HCT116 (cell line): Measurements from ENCODE around the gene CCDC174. TPM values are rescaled to one million over a fixed set of nuclear protein-coding genes. Genes with fewer than 3 reads are reported as not detected.

Experiments
- ATAC-seq: fragments of 200-7000 bp; cut with Tn5 transposase; 2 replicates; pipeline ENCODE4 v1.9.1; 2020; ENCODE audit warnings: mild to moderate bottlenecking, moderate library complexity
- BruUV-seq: library from RNA; stranded (reverse); fragments of 400-500 nt; replicated peaks from 2 replicates; lab custom pipeline; 2021; lab: Mats Ljungman, UMichigan
- CTCF ChIA-PET: fragments of 300-600 bp; sonication (Branson Sonifier 250); formaldehyde crosslinking; loops from one replicate; lab custom pipeline; 2021; ENCODE audit warnings: antibody characterized with exemption; lab: Charles Lee
- POLR2A ChIA-PET: fragments of 300-600, 350-600 bp; sonication (Branson Sonifier 250); formaldehyde crosslinking; loops from one replicate; lab custom pipeline; 2021; ENCODE audit warnings: antibody characterized with exemption; lab: Charles Lee
- RAD21 ChIA-PET, 2 experiments: fragments of 300-600 bp; sonication (Branson Sonifier 250); formaldehyde crosslinking; loops; one replicate each; lab custom pipeline; 2023; ENCODE audit warnings: low total read pairs in 2 of 2; ENCODE audit not compliant: uncharacterized antibody in 2 of 2, unreplicated experiment in 2 of 2, low non-redundant PET in 1 of 2; lab: Charles Lee
- DNase-seq: peaks from one replicate; pipeline ENCODE4 v3.0.0-alpha.2; 2010; ENCODE audit warnings: low read depth, low spot score
- H2AFZ ChIP-seq: fragments of 200-600 bp; shearing (Covaris generic), sonication (generic); 2 replicates; pipeline ENCODE4 v1.6.1; 2017; ENCODE audit warnings: low read depth, mixed run types, mixed read lengths, antibody characterized with exemption, low read length; ENCODE audit not compliant: poor library complexity, severe bottlenecking
- H3K27ac ChIP-seq: 2 replicates; pipeline ENCODE4 v1.5.1; 2012; ENCODE audit warnings: low read depth, low read length
- H3K27me3 ChIP-seq: fragments of 200-600 bp; sonication (generic); 2 replicates; pipeline ENCODE4 v1.6.1; 2016; ENCODE audit warnings: mixed run types, low read length, mixed read lengths; ENCODE audit not compliant: insufficient read depth
- H3K36me3 ChIP-seq, 2 experiments: fragments of 200-500 bp in 1 of 2; fragments of 200-600 bp in 1 of 2; sonication (Bioruptor generic) in 1 of 2; sonication (generic) in 1 of 2; 2 replicates each; pipeline versions ENCODE4 v1.5.1 to v1.6.1; 2014 to 2016; ENCODE audit warnings: low read length in 2 of 2, inconsistent platforms in 1 of 2, mixed read lengths in 1 of 2, mixed run types in 1 of 2; ENCODE audit not compliant: insufficient read depth in 2 of 2, control insufficient read depth in 1 of 2
- H3K4me1 ChIP-seq, 2 experiments: fragments of 200-600 bp in 1 of 2; sonication (generic) in 1 of 2; 2 replicates each; pipeline versions ENCODE4 v1.5.1 to v1.6.1; 2012 to 2017; ENCODE audit warnings: low read length in 2 of 2, inconsistent platforms in 1 of 2, mild to moderate bottlenecking in 1 of 2, mixed read lengths in 1 of 2, mixed run types in 1 of 2, moderate library complexity in 1 of 2; ENCODE audit not compliant: insufficient read depth in 2 of 2, control insufficient read depth in 1 of 2
- H3K4me2 ChIP-seq: fragments of 200-600 bp; sonication (generic); 2 replicates; pipeline ENCODE4 v1.6.1; 2017; ENCODE audit warnings: mixed run types, low read length, mixed read lengths
- H3K4me3 ChIP-seq, 2 experiments: fragments of 200-600 bp in 1 of 2; sonication (generic) in 1 of 2; replicated peaks in 1 of 2; 2 replicates each; pipeline ENCODE4 v1.5.1; 2011 to 2016; ENCODE audit warnings: low read length in 2 of 2, control low read depth in 1 of 2, low read depth in 1 of 2, mild to moderate bottlenecking in 1 of 2, mixed read lengths in 1 of 2, mixed run types in 1 of 2
- H3K79me2 ChIP-seq: fragments of 200-600 bp; sonication (generic); 2 replicates; pipeline ENCODE4 v1.6.1; 2017; ENCODE audit warnings: mild to moderate bottlenecking, mixed run types, low read length, moderate library complexity, mixed read lengths; ENCODE audit not compliant: insufficient read depth
- H3K9ac ChIP-seq: fragments of 200-600 bp; sonication (generic); 2 replicates; pipeline ENCODE4 v1.6.1; 2016; ENCODE audit warnings: low read length, mixed read lengths
- H3K9me2 ChIP-seq: fragments of 200-600 bp; sonication (generic), shearing (Covaris generic); 2 replicates; pipeline ENCODE4 v1.6.1; 2017; ENCODE audit warnings: mixed run types, mild to moderate bottlenecking, moderate library complexity; ENCODE audit not compliant: insufficient read depth
- H3K9me3 ChIP-seq, 2 experiments: fragments of 200-500 bp in 1 of 2; fragments of 200-600 bp in 1 of 2; sonication (Bioruptor generic) in 1 of 2; sonication (generic) in 1 of 2; 2 replicates each; pipeline ENCODE4 v1.6.1; 2014 to 2017; ENCODE audit warnings: low read length in 2 of 2, mixed read lengths in 2 of 2, inconsistent platforms in 1 of 2, low read depth in 1 of 2, mild to moderate bottlenecking in 1 of 2, mixed run types in 1 of 2, moderate library complexity in 1 of 2; ENCODE audit not compliant: control insufficient read depth in 1 of 2, insufficient read depth in 1 of 2
- H4K20me1 ChIP-seq: fragments of 200-600 bp; sonication (generic), shearing (Covaris generic); 2 replicates; pipeline ENCODE4 v1.6.1; 2017; ENCODE audit warnings: mixed run types, mild to moderate bottlenecking, moderate library complexity; ENCODE audit not compliant: insufficient read depth
- ATF3 ChIP-seq: IDR thresholded peaks from 2 replicates; pipeline ENCODE4 v1.6.1; 2012
- EGR1 ChIP-seq: IDR thresholded peaks from 2 replicates; pipeline ENCODE4 v1.6.1; 2012; ENCODE audit warnings: low read depth
- ELF1 ChIP-seq: IDR thresholded peaks from 2 replicates; pipeline ENCODE4 v1.6.1; 2012; ENCODE audit warnings: low read depth, borderline replicate concordance
- EZH2 ChIP-seq: fragments of 200-600 bp; sonication (generic); IDR thresholded peaks from 2 replicates; pipeline ENCODE4 v1.6.1; 2017; ENCODE audit warnings: antibody characterized with exemption, mixed run types
- POLR2A ChIP-seq: IDR thresholded peaks from 2 replicates; pipeline ENCODE4 v1.7.0; 2011; ENCODE audit warnings: borderline replicate concordance; ENCODE audit not compliant: insufficient read depth, insufficient read length; ENCODE audit errors: extremely low read depth
- POLR2AphosphoS5 ChIP-seq: IDR thresholded peaks from 2 replicates; pipeline ENCODE4 v1.6.1; 2011; ENCODE audit warnings: mild to moderate bottlenecking, low read depth, low read length, moderate library complexity
- RAD21 ChIP-seq: IDR thresholded peaks from 2 replicates; pipeline ENCODE4 v1.6.1; 2012; ENCODE audit warnings: low read depth, mild to moderate bottlenecking
- SIN3A ChIP-seq: IDR thresholded peaks from 2 replicates; pipeline ENCODE4 v1.6.1; 2012; ENCODE audit warnings: low read depth
- ZFX ChIP-seq: fragments of 450-650 bp; IDR thresholded peaks from 2 replicates; pipeline ENCODE4 v1.6.1; 2017
- intact Hi-C: fragments of 100-400 bp; cut with micrococcal nuclease; formaldehyde crosslinking; loops from 2 replicates; pipeline ENCODE4 v1.10.0; 2022
- total RNA-seq: library from RNA; stranded (reverse); gene quantifications from one replicate; pipeline ENCODE4 v1.2.1, GENCODE V29; 2021; ENCODE audit not compliant: unreplicated experiment
- TF ChIP-seq, protein P1 (sequence below): IDR thresholded peaks from 2 replicates; pipeline ENCODE4 v1.6.1; 2012; ENCODE audit warnings: low read depth
- TF ChIP-seq, protein P2 (sequence below): IDR thresholded peaks from 2 replicates; pipeline ENCODE4 v1.6.1; 2011; ENCODE audit warnings: mild to moderate bottlenecking, low read length, moderate library complexity; ENCODE audit not compliant: insufficient replicate concordance; ENCODE audit errors: extremely low read depth
- TF ChIP-seq, protein P3 (sequence below): IDR thresholded peaks from 2 replicates; pipeline ENCODE4 v1.6.1; 2012

CCDC174 gene
- total RNA-seq, 1 experiment from 2014 or later: 15.6 TPM

- H3K9me3 ChIP-seq: no peaks in the 10 kb centered on the region
- RAD21 ChIA-PET: no interaction called here
- no peak overlapping the region for H3K9ac ChIP-seq
- TF ChIP-seq ELF1: no peak
- TF ChIP-seq POLR2A: no peak
- TF ChIP-seq EGR1: no peak
- TF ChIP-seq RAD21: no peak
- no peak for TF ChIP-seq ATF3
- TF ChIP-seq SIN3A: no peak
- no peak for TF ChIP-seq EZH2
- TF ChIP-seq POLR2AphosphoS5: no peak
- no peak for TF ChIP-seq ZFX
- TF ChIP-seq, protein P1, sequence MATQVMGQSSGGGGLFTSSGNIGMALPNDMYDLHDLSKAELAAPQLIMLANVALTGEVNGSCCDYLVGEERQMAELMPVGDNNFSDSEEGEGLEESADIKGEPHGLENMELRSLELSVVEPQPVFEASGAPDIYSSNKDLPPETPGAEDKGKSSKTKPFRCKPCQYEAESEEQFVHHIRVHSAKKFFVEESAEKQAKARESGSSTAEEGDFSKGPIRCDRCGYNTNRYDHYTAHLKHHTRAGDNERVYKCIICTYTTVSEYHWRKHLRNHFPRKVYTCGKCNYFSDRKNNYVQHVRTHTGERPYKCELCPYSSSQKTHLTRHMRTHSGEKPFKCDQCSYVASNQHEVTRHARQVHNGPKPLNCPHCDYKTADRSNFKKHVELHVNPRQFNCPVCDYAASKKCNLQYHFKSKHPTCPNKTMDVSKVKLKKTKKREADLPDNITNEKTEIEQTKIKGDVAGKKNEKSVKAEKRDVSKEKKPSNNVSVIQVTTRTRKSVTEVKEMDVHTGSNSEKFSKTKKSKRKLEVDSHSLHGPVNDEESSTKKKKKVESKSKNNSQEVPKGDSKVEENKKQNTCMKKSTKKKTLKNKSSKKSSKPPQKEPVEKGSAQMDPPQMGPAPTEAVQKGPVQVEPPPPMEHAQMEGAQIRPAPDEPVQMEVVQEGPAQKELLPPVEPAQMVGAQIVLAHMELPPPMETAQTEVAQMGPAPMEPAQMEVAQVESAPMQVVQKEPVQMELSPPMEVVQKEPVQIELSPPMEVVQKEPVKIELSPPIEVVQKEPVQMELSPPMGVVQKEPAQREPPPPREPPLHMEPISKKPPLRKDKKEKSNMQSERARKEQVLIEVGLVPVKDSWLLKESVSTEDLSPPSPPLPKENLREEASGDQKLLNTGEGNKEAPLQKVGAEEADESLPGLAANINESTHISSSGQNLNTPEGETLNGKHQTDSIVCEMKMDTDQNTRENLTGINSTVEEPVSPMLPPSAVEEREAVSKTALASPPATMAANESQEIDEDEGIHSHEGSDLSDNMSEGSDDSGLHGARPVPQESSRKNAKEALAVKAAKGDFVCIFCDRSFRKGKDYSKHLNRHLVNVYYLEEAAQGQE: no peak
- TF ChIP-seq, protein P2, sequence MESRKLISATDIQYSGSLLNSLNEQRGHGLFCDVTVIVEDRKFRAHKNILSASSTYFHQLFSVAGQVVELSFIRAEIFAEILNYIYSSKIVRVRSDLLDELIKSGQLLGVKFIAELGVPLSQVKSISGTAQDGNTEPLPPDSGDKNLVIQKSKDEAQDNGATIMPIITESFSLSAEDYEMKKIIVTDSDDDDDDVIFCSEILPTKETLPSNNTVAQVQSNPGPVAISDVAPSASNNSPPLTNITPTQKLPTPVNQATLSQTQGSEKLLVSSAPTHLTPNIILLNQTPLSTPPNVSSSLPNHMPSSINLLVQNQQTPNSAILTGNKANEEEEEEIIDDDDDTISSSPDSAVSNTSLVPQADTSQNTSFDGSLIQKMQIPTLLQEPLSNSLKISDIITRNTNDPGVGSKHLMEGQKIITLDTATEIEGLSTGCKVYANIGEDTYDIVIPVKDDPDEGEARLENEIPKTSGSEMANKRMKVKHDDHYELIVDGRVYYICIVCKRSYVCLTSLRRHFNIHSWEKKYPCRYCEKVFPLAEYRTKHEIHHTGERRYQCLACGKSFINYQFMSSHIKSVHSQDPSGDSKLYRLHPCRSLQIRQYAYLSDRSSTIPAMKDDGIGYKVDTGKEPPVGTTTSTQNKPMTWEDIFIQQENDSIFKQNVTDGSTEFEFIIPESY: no peak
- TF ChIP-seq, protein P3, sequence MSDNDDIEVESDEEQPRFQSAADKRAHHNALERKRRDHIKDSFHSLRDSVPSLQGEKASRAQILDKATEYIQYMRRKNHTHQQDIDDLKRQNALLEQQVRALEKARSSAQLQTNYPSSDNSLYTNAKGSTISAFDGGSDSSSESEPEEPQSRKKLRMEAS: no peak
- H3K4me3 ChIP-seq: no peak overlapping the region
- intact Hi-C loops: no loop called here
- no peaks in the 10 kb centered on the region for H3K79me2 ChIP-seq
- POLR2A ChIA-PET: no interaction called here
- H3K36me3 ChIP-seq: no peaks in the 10 kb centered on the region
- peaks cover 15% of the 10 kb centered on the region for H3K27me3 ChIP-seq
- no peaks in the 10 kb centered on the region for H4K20me1 ChIP-seq
- H3K4me2 ChIP-seq: no peak overlapping the region
- ATAC-seq: no peak
- H2AFZ ChIP-seq: no peak overlapping the region
- CTCF ChIA-PET: no interaction called here
- H3K27ac ChIP-seq: no peak overlapping the region
- H3K4me1 ChIP-seq: no peaks in the 10 kb centered on the region
- no peaks in the 10 kb centered on the region for H3K9me2 ChIP-seq
- DNase-seq: no peak
- BruUV-seq: no TSS peak
These were observed 10.2 kb upstream of the CCDC174 start for GRCh38 chr3:14641346-14641745.
